ENCODE data around the gene PHOX2A.

- TF ChIP-seq CTCF (IDR thresholded peaks at IDR 0.05) (no peak), EZH2 (IDR thresholded peaks at IDR 0.05; ENCODE audit: borderline replicate concordance, insufficient read depth, low read depth, low read length, poor library complexity, severe bottlenecking) (no peak)
Observed at GRCh38 chr11:72208281-72208680, 35.7 kb downstream of the PHOX2A start.
